Muscle layer of duodenum (tissue), 2 donors: ENCODE results near the gene USP19.
A peak's percentile ranks its signal among the peaks of the same experiment; 100 is the strongest.

ENCODE experiments used
- H3K27ac ChIP-seq: one replicate; pipeline ENCODE4 v1.7.0; 2013; ENCODE audit warnings: mild to moderate bottlenecking, low read length
- H3K27me3 ChIP-seq: one replicate; pipeline ENCODE4 v1.7.0; 2013; ENCODE audit warnings: low read depth, mild to moderate bottlenecking, control low read depth, low read length
- H3K36me3 ChIP-seq, 2 donors: one replicate each; pipeline ENCODE4 v1.7.0; 2013; ENCODE audit warnings: low read length in 2 of 2, control low read depth in 1 of 2, mild to moderate bottlenecking in 1 of 2; ENCODE audit not compliant: insufficient read depth in 2 of 2, control insufficient read depth in 1 of 2
- H3K4me1 ChIP-seq, 2 donors: one replicate each; pipeline ENCODE4 v1.7.0; 2013; ENCODE audit warnings: low read length in 2 of 2, mild to moderate bottlenecking in 2 of 2, control low read depth in 1 of 2, moderate library complexity in 1 of 2; ENCODE audit not compliant: insufficient read depth in 2 of 2, control insufficient read depth in 1 of 2
- H3K4me3 ChIP-seq, 2 donors: one replicate each; pipeline ENCODE4 v1.7.0; 2013; ENCODE audit warnings: low read length in 2 of 2, low read depth in 1 of 2, mild to moderate bottlenecking in 1 of 2
- H3K9me3 ChIP-seq, 2 donors: one replicate each; pipeline ENCODE4 v1.7.0; 2013; ENCODE audit warnings: low read length in 2 of 2, control low read depth in 1 of 2, mild to moderate bottlenecking in 1 of 2; ENCODE audit not compliant: control insufficient read depth in 1 of 2
- donor health status: healthy.

The USP19 gene

GRCh38 chr3:49098429-49098828, 22.2 kb downstream of the USP19 start:
- Histone ChIP-seq H3K36me3 (peaks cover 48 to 60% of the 10 kb centered on the region in 2 donors), H3K27ac (no peak overlapping the region), H3K4me3 (no peak overlapping the region), H3K27me3 (no peaks in the 10 kb centered on the region), H3K9me3 (no peaks in the 10 kb centered on the region), H3K4me1 (peaks cover 2 to 11% of the 10 kb centered on the region in 2 donors)

DNA sequence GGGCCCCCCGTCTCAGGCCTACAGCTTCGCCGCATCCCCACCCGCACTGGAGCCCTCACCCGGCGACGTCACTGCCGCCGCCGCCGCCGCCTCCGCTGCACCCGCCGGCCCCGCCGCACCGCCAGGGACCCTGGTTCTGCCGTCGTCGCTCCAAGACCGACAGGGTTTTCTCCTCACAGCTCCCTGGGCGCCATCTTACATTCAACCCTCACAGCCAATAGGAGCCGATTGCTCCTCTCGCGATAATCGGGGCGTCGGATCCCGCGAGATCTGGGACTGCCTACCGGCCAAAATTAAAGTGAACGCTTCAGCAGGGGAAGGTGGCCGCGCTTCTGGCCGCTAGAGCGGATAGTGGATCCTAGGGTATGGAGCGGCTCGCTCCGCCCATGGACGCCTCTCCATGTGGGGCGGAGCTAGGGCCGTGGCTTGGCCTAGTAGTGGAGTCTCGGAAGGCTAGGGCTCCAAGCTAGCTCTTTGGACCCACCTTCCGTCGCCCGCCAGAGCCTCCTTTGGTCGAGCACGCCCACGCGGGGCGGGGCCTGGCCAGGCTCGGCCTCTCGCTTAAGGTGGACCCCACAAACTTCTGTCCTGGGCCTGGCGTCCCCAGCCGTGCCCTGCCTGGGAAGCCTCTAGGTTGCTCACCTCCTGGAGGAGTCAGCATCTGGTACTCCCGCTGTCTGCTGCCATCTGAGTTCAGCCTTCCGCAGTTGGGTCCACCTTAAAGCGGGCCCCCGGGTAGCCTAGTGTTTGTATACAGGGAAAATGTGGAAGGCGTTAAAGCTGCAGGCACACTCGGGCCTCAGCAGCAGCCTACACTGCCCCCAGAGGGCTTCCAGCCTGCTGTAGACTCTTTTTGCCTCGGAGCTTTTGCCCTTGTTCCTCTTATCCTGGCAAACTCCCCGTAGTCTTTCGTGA, 26.5 kb downstream of the USP19 start, which contains the start of gene QRICH1:
Gene QRICH1 (minus strand): TSS at position 219 of the 915 bp plus-strand sequence. CDS start 17,054 bp downstream, outside the sequence.
- peak within 1 kb of the TSS; percentile 98 for H3K27ac ChIP-seq
- H3K27me3 ChIP-seq: no peaks in the 10 kb centered on the region
- peak within 1 kb of the TSS; percentile 81 to 98 for H3K4me3 ChIP-seq
- H3K9me3 ChIP-seq: no peaks in the 10 kb centered on the region
- H3K36me3 ChIP-seq: peaks cover 15 to 30% of the 10 kb centered on the region in 2 donors
- peaks cover 7 to 37% of the 10 kb centered on the region in 2 donors for H3K4me1 ChIP-seq

- Histone ChIP-seq H3K36me3 (peaks cover 6 to 20% of the 10 kb centered on the region in 2 donors), H3K27ac (peak overlapping the region; percentile 98), H3K4me3 (peak overlapping the region; percentile 81 to 98), H3K27me3 (no peaks in the 10 kb centered on the region), H3K4me1 (peaks cover 7 to 46% of the 10 kb centered on the region in 2 donors), H3K9me3 (no peaks in the 10 kb centered on the region)
Measured at GRCh38 chr3:49092938-49093852, 27.4 kb downstream of the USP19 start.

DNA sequence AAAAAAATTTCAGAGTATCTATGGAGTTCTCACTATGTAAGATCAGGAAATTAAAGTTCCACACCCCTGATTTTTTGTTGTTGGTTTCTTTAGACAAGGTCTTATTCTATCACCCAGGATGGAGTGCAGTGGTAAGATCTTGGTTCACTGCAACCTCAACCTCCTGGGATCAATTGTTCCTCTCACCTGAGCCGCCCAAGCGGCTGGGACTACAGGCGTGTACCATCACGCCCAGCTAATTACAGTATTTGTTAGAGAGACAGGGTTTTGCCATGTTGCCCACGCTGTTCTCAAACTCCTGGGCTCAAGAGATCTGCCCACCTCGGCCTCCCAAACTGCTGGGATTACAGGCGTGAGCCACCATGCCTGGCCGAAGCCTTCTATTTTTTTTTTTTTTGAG, 39.2 kb downstream of the USP19 start:
- no peak overlapping the region for H3K4me3 ChIP-seq
- no peaks in the 10 kb centered on the region for H3K4me1 ChIP-seq
- no peaks in the 10 kb centered on the region for H3K27me3 ChIP-seq
- H3K27ac ChIP-seq: no peak overlapping the region
- peaks cover 11 to 12% of the 10 kb centered on the region in 2 donors for H3K36me3 ChIP-seq
- H3K9me3 ChIP-seq: no peaks in the 10 kb centered on the region

DNA sequence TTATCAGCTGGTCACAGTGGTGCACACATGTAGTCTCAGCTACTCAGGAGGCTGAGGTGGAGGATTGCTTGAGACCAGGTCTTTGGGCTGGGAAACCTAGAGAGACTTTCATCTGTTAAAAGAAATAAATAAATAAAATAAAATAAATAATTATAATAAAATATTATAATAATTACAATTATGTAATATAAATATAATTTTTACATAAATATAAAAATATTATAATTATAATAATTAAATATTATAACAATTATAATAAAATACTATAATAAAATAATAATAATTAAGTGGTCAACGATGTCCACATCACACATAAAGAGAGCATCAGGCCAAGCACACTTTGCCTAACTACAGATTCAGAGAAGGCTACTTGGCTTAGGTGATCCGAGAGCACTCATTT, 41.4 kb downstream of the USP19 start:
- no peaks in the 10 kb centered on the region for H3K27me3 ChIP-seq
- no peak overlapping the region for H3K4me3 ChIP-seq
- no peaks in the 10 kb centered on the region for H3K4me1 ChIP-seq
- no peak overlapping the region for H3K27ac ChIP-seq
- H3K9me3 ChIP-seq: no peaks in the 10 kb centered on the region
- H3K36me3 ChIP-seq: peaks cover 11 to 33% of the 10 kb centered on the region in 2 donors

GRCh38 chr3:49076646-49077045, 44.0 kb downstream of the USP19 start:
- H3K27ac ChIP-seq: no peak overlapping the region
- no peaks in the 10 kb centered on the region for H3K9me3 ChIP-seq
- no peaks in the 10 kb centered on the region for H3K4me1 ChIP-seq
- H3K36me3 ChIP-seq: peaks cover 23 to 58% of the 10 kb centered on the region in 2 donors
- H3K4me3 ChIP-seq: no peak overlapping the region
- no peaks in the 10 kb centered on the region for H3K27me3 ChIP-seq

DNA sequence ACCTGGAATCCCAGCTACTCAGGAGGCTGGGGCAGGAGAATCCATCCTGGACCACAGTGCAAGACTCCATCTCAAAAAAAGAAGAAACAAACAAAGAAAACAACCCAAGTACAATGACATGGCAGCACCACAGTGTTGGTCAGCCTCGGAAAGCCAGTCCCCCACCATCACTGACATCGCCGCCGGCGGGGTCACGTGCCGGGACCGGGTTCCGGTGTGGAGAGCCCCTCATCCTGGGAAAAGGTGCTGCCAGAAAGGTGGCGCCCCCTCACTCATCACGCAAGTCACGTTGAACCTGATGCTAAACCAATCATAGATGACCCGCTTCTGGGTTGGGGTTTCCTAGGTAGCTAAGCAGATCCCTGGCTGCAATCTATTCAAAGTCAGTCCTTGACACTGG, 44.5 kb downstream of the USP19 start:
- Histone ChIP-seq H3K4me1 (no peaks in the 10 kb centered on the region), H3K36me3 (peaks cover 27 to 63% of the 10 kb centered on the region in 2 donors), H3K9me3 (no peaks in the 10 kb centered on the region), H3K4me3 (no peak overlapping the region), H3K27me3 (no peaks in the 10 kb centered on the region), H3K27ac (no peak overlapping the region)
